Measurements from ENCODE around the gene ZXDC.

ZXDC gene

DNA sequence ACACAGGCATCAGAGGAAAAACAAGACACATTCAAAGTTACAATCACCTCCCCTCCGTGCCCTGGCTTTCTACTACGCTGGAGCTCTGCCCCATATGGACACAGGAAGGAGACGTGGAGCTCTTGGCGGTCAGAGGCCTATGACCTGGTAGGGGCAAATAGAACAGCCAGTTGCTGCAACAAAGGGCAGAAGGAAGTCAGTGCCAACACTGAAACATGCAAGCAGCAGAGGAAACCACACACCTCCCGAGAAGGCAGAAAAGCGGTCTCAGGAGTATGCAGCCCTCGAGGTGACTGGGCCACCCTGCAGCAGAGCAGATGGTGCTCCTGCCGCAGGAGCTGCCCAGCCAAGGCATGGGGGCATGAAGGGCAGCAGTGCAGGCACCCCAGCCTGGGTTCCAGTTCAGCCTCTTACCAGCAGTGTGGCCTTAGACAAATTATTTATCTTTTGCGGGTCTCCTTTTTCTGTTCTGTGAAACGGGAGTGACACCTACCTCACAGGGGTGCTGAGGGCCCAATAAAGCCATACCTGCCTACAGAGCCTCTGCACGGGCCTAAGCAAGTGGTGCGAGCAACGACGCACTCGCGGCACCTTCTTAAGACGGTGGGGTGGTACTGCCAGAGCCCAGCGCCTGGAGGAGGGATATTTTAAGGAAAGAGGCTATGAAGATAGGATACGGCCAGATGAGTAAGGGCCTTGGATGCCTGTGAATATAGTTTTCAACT lies 8.6 kb downstream of the ZXDC start:
- TF ChIP-seq, protein P1, sequence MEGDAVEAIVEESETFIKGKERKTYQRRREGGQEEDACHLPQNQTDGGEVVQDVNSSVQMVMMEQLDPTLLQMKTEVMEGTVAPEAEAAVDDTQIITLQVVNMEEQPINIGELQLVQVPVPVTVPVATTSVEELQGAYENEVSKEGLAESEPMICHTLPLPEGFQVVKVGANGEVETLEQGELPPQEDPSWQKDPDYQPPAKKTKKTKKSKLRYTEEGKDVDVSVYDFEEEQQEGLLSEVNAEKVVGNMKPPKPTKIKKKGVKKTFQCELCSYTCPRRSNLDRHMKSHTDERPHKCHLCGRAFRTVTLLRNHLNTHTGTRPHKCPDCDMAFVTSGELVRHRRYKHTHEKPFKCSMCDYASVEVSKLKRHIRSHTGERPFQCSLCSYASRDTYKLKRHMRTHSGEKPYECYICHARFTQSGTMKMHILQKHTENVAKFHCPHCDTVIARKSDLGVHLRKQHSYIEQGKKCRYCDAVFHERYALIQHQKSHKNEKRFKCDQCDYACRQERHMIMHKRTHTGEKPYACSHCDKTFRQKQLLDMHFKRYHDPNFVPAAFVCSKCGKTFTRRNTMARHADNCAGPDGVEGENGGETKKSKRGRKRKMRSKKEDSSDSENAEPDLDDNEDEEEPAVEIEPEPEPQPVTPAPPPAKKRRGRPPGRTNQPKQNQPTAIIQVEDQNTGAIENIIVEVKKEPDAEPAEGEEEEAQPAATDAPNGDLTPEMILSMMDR (IDR thresholded peaks at IDR 0.05) = no peak

DNA sequence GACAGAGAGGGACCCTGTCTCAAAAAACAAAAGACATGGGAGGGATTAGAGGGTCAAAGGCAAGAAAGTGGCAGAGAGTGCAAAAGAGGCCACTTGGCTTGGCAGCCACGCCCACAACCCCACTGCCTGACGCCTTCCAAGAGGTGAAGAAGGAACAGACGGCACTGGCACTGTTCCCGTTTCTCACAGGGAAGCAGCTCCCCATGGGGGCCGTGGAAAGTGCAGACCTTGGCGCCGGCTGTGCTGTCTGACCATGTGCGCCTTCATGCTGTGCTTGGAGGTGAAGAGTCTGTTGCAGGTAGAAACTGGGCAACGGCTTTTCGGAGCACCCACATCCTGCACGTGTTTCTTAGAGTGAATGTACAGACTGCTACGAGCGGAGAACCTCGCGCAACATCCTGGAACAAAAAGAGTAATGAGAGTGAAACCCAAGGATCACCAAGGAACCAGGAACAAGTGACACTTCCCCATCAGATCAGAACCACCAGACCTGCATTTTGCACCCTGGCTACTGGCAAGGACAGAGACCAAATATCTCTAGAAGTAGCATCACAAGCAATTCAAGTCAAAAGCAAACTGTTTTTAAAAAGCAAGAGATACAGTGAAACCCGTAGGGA lies 9.7 kb downstream of the ZXDC start:
- TF ChIP-seq, protein P1 (IDR thresholded peaks at IDR 0.05) = no peak

GRCh38 chr3:126464997-126465396 lies 10.7 kb downstream of the ZXDC start:
- TF ChIP-seq, protein P1 (IDR thresholded peaks at IDR 0.05) = no peak

- TF ChIP-seq, protein P1 (IDR thresholded peaks at IDR 0.05) = no peak
These were observed 11.2 kb downstream of the ZXDC start for GRCh38 chr3:126464494-126464893.

DNA sequence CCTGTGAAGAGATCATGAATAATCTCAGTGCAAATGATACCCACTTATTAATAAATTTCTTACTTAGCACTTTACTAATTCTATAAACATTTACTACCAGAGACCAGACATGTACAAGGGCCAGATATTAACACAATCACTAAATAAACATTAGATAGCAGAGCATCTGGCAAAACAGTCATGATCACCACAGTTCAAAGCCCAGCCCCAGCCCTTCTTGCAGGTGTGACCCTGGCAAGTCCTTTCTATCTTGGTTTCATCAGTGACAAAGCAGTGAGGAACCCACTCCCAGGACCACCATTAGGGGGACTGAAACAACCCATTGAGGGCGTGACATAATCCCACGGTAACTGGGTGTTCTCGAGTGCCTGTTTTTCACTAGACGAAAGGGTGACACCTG lies 11.6 kb downstream of the ZXDC start:
- TF ChIP-seq, protein P1 (IDR thresholded peaks at IDR 0.05) = no peak

DNA sequence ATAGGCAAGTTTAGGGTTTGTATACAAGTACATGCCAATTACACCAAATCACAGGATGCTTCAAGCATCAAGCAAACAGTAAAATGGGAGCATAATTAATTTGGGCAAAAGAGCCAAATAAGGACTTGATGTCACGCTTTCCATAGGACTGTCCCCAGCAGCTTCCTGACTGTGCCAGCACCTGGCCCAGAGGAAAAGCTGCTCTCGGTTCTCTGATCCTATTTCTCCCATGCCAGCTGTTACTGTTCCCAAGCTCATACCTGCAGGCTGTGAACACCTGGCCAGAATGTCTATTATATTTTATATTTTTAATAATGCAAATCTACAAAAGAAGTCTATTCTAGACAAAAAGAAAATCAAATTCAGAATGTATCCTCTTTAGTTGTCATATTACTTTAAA lies 12.2 kb downstream of the ZXDC start:
- TF ChIP-seq, protein P1 (IDR thresholded peaks at IDR 0.05) = no peak

- TF ChIP-seq, protein P1 (IDR thresholded peaks at IDR 0.05) = no peak
These were observed 14.1 kb downstream of the ZXDC start for GRCh38 chr3:126461450-126462070.
